ENCODE results near the gene CYP4F3. TPM values are rescaled to one million over a fixed set of nuclear protein-coding genes. Genes with fewer than 3 reads are reported as not detected.

Gene CYP4F3
- total RNA-seq, 1 experiment from 2014 or later: not detected

- WGBS (ENCODE audit: extremely low coverage, insufficient read length, low lambda C conversion rate): no CpG with 5 or more reads among the region's 4 CpGs
- peaks cover 74% of the 10 kb centered on the region for H3K9me3 ChIP-seq (ENCODE audit: control insufficient read depth, low read depth, low read length)
- peaks cover 0 to 26% (median 9%) of the 10 kb centered on the region in 3 experiments; a peak in 5 of 7 replicates for H3K36me3 Mint-ChIP-seq (ENCODE audit: insufficient read depth in 1 of 3, low read depth in 3 of 3)
Measured at GRCh38 chr19:15663247-15663646, 22.6 kb downstream of the CYP4F3 start.

More at GRCh38 chr19:15663247-15663646, 22.6 kb downstream of the CYP4F3 start:
- Histone ChIP-seq H3K14ac (ENCODE audit: insufficient read depth, low read length) (no peak overlapping the region), H3K23ac (ENCODE audit: insufficient read length, low read depth, low read length) (no peak overlapping the region), H2AFZ (ENCODE audit: low read length) (no peak overlapping the region), H3K27ac (ENCODE audit: insufficient read length, low read depth, low read length) (no peak overlapping the region), H2AK5ac (ENCODE audit: insufficient read length, low read length) (no peak overlapping the region), H3K79me1 (ENCODE audit: insufficient read depth, low read depth, low read length, poor library complexity, severe bottlenecking) (no peaks in the 10 kb centered on the region), H3K4me1 (ENCODE audit: insufficient read depth, low read length) (no peaks in the 10 kb centered on the region), H2BK15ac (ENCODE audit: low read depth, low read length) (no peak overlapping the region), H2BK12ac (ENCODE audit: insufficient read length, low read depth, low read length) (no peak overlapping the region), H2BK5ac (ENCODE audit: insufficient read length, low read length) (no peak overlapping the region), H3K9ac (ENCODE audit: extremely low read depth, insufficient read length, low read length) (no peak overlapping the region), H3K18ac (ENCODE audit: insufficient read length, low read depth, low read length) (no peak overlapping the region), H3K56ac (ENCODE audit: insufficient read length, low read depth, low read length) (no peak overlapping the region), H4K91ac (ENCODE audit: insufficient read length, low read depth, low read length) (no peak overlapping the region), H4K8ac (replicated peaks; ENCODE audit: insufficient read length, low read depth, low read length) (no peak overlapping the region), H3K23me2 (ENCODE audit: insufficient read length, low read depth, low read length, poor library complexity, severe bottlenecking) (no peaks in the 10 kb centered on the region), H4K5ac (ENCODE audit: insufficient read length, low read depth, low read length) (no peak overlapping the region), H3K4ac (ENCODE audit: low read depth, low read length) (no peak overlapping the region), H4K20me1 (ENCODE audit: control insufficient read depth, insufficient read depth, insufficient read length) (no peaks in the 10 kb centered on the region), H2BK120ac (ENCODE audit: low read depth, low read length, poor library complexity, severe bottlenecking) (no peak overlapping the region), H3T11ph (ENCODE audit: low read length) (no peak overlapping the region), H3K27me3 (ENCODE audit: insufficient read depth, low read length) (no peaks in the 10 kb centered on the region), H2BK20ac (ENCODE audit: low read depth, low read length, poor library complexity, severe bottlenecking) (no peak overlapping the region), H3K4me2 (ENCODE audit: insufficient read depth, insufficient read length, low read length) (no peak overlapping the region), H3K79me2 (ENCODE audit: insufficient read depth, low read length) (no peaks in the 10 kb centered on the region)
- Mint-ChIP-seq H3K27ac (no peak overlapping the region), H3K4me1 (no peaks in the 10 kb centered on the region), H3K4me3 (no peak overlapping the region), H3K27me3 (ENCODE audit: low read depth) (no peaks in the 10 kb centered on the region; the same call in none of the 2 replicates), H3K9me3 (peaks cover 31 to 33% of the 10 kb centered on the region in 2 experiments)
- no peak for TF ChIP-seq CTCF (conservative IDR thresholded peaks at IDR 0.05)
- no peak for DNase-seq

All from H9 (cell line).